Mucosa of stomach (tissue), 1 donor: ENCODE data around the gene AMOTL2.

Experiments
- H3K27me3 ChIP-seq: one replicate; pipeline ENCODE4 v1.7.0; 2013; ENCODE audit warnings: mild to moderate bottlenecking, low read length; ENCODE audit not compliant: control insufficient read depth, insufficient read depth
- H3K36me3 ChIP-seq: one replicate; pipeline ENCODE4 v1.7.0; 2013; ENCODE audit warnings: low read length; ENCODE audit not compliant: control insufficient read depth, insufficient read depth
- H3K4me1 ChIP-seq: one replicate; pipeline ENCODE4 v1.7.0; 2013; ENCODE audit warnings: mild to moderate bottlenecking, low read length; ENCODE audit not compliant: control insufficient read depth, insufficient read depth
- H3K4me3 ChIP-seq: one replicate; pipeline ENCODE4 v1.7.0; 2013; ENCODE audit warnings: low read length
- H3K9ac ChIP-seq: one replicate; pipeline ENCODE4 v1.7.0; 2013; ENCODE audit warnings: mild to moderate bottlenecking, low read length, moderate library complexity
- H3K9me3 ChIP-seq: one replicate; pipeline ENCODE4 v1.7.0; 2013; ENCODE audit warnings: mild to moderate bottlenecking, low read length, moderate library complexity; ENCODE audit not compliant: control insufficient read depth
- donor health status: Pancreatic carcinoma.

The AMOTL2 gene

GRCh38 chr3:134369231-134369741 lies 5.0 kb downstream of the AMOTL2 start:
- Histone ChIP-seq H3K9ac (no peak overlapping the region), H3K4me1 (peaks cover 53% of the 10 kb centered on the region), H3K4me3 (no peak overlapping the region), H3K36me3 (peaks cover 46% of the 10 kb centered on the region), H3K27me3 (no peaks in the 10 kb centered on the region), H3K9me3 (no peaks in the 10 kb centered on the region)

GRCh38 chr3:134368751-134369105 lies 5.5 kb downstream of the AMOTL2 start:
- Histone ChIP-seq H3K4me1 (peaks cover 57% of the 10 kb centered on the region), H3K27me3 (no peaks in the 10 kb centered on the region), H3K9me3 (no peaks in the 10 kb centered on the region), H3K9ac (no peak overlapping the region), H3K4me3 (no peak overlapping the region), H3K36me3 (peaks cover 46% of the 10 kb centered on the region)

- Histone ChIP-seq H3K9me3 (no peaks in the 10 kb centered on the region), H3K4me3 (no peak overlapping the region), H3K27me3 (no peaks in the 10 kb centered on the region), H3K9ac (no peak overlapping the region), H3K36me3 (peaks cover 46% of the 10 kb centered on the region), H3K4me1 (peaks cover 63% of the 10 kb centered on the region)
These were observed 6.1 kb downstream of the AMOTL2 start for GRCh38 chr3:134367869-134368750.

- Histone ChIP-seq H3K36me3 (peaks cover 52% of the 10 kb centered on the region), H3K9me3 (no peaks in the 10 kb centered on the region), H3K27me3 (no peaks in the 10 kb centered on the region), H3K4me3 (no peak overlapping the region), H3K9ac (no peak overlapping the region), H3K4me1 (peaks cover 60% of the 10 kb centered on the region)
These were observed 7.1 kb downstream of the AMOTL2 start for GRCh38 chr3:134366928-134367811.

DNA sequence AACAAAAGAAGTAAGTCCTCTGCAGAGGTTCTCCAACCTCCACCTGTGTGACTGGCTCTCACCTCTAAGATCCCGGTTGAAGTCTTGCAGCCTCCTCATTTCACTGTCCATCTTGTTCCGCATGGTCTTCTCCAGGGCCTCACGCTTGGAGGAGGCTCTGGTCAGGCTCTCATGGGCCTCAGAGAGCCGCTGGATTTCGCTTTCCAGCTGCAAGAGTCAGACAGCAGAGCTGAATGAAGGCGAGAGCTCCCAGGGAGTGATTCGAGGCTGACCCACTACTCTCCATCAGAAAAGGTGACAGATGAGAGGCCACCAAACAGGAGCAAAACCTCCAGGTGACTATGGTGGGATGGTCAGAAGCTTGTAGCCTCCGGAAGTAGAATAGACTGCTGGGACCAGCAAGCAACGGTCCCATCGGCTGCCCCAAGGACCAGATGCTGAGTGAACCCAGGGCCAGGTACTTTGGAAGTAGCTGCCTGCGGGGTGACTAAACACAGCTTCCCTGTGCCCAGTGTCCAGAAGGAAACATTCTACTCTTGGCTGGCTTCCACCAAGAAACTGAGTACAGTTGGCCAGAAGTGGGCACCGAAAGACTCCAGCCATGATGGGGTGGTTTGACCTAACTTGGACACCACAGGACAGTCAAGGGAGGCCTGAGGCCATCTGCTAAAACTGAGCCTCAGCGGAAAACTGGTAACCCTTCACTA lies 7.9 kb downstream of the AMOTL2 start:
- H3K9me3 ChIP-seq = no peaks in the 10 kb centered on the region
- no peak overlapping the region for H3K9ac ChIP-seq
- no peaks in the 10 kb centered on the region for H3K27me3 ChIP-seq
- H3K36me3 ChIP-seq = peaks cover 59% of the 10 kb centered on the region
- no peak overlapping the region for H3K4me3 ChIP-seq
- H3K4me1 ChIP-seq = peaks cover 52% of the 10 kb centered on the region

DNA sequence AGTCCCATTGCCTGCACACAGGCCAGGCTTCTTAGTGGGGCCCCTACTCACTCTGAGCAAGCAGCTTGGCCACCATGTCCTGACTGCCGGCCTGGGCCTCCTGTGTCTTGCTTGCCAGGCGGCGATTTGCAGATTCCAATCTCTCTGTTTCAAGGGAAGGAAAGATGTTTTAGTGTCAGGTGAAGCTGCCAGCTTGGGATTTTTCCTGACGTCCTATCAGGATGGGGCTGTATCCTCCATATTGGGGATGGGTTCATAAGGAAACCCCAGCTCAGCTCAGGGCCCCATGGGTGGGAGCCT lies 8.5 kb downstream of the AMOTL2 start:
- H3K4me3 ChIP-seq = no peak overlapping the region
- H3K4me1 ChIP-seq = peaks cover 52% of the 10 kb centered on the region
- H3K36me3 ChIP-seq = peaks cover 61% of the 10 kb centered on the region
- peak overlapping the region; percentile 15 for H3K9ac ChIP-seq
- no peaks in the 10 kb centered on the region for H3K9me3 ChIP-seq
- no peaks in the 10 kb centered on the region for H3K27me3 ChIP-seq

DNA sequence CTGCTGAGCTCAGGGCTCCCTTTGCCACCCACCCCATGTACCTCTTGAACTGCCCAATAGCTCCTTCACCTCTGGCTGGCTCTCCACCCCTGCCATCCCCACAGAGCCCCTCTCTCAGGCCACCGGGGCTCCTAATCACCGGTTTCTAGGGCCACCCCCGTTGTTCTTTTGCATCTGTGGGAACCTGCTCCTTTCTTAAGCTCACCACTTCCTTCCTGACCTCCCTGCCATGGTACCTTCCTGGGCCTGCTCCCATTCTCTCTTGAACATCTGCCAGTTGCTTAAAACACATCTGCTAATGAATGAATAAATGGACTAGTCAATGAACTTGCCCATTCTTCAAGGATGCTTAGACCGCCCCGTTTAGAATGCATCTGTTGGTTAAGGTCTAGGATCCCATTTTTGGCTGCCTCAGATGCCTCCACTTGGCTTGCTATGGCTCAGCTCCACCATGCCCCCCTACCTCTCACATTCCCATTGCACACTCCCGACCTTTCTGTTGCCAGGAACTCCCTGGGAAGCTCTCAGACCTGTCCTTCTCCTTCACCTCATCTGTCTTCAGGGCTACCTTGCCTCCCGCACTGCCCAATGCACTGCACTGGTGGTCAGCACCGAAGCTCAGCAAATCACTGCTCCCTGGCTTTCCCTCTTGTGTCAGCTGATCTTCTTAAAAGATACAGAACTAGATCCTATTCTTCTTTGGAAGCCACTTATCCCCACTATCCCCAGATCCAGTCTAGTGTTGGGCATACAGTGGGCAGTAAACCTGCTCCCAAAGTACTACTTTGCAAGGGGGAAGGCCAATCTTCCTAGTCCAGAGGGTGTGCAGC lies 9.1 kb downstream of the AMOTL2 start:
- Histone ChIP-seq H3K36me3 (peaks cover 62% of the 10 kb centered on the region), H3K4me1 (peaks cover 53% of the 10 kb centered on the region), H3K4me3 (no peak overlapping the region), H3K27me3 (no peaks in the 10 kb centered on the region), H3K9me3 (no peaks in the 10 kb centered on the region), H3K9ac (peak overlapping the region; percentile 46)

- Histone ChIP-seq H3K4me3 (no peak overlapping the region), H3K36me3 (peaks cover 63% of the 10 kb centered on the region), H3K9ac (peak overlapping the region; percentile 46), H3K27me3 (no peaks in the 10 kb centered on the region), H3K4me1 (peaks cover 55% of the 10 kb centered on the region), H3K9me3 (no peaks in the 10 kb centered on the region)
These were observed 9.9 kb downstream of the AMOTL2 start for GRCh38 chr3:134364061-134364935.

GRCh38 chr3:134363381-134363755 lies 10.9 kb downstream of the AMOTL2 start:
- Histone ChIP-seq H3K36me3 (peaks cover 63% of the 10 kb centered on the region), H3K4me3 (no peak overlapping the region), H3K9ac (peak overlapping the region; percentile 46), H3K9me3 (no peaks in the 10 kb centered on the region), H3K27me3 (no peaks in the 10 kb centered on the region), H3K4me1 (peaks cover 62% of the 10 kb centered on the region)

- H3K4me1 ChIP-seq = peaks cover 64% of the 10 kb centered on the region
- H3K9me3 ChIP-seq = no peaks in the 10 kb centered on the region
- no peaks in the 10 kb centered on the region for H3K27me3 ChIP-seq
- peaks cover 64% of the 10 kb centered on the region for H3K36me3 ChIP-seq
- no peak overlapping the region for H3K9ac ChIP-seq
- no peak overlapping the region for H3K4me3 ChIP-seq
These were observed 11.4 kb downstream of the AMOTL2 start for GRCh38 chr3:134362670-134363380.
